NCI-H146 (cell line): Measurements from ENCODE around the gene CENPP.
A peak's percentile ranks its signal among the peaks of the same experiment; 100 is the strongest.

ENCODE experiments used
- DNase-seq: peaks from one replicate; lab custom pipeline; 2025; lab: John Stamatoyannopoulos, UW

CENPP gene

GRCh38 chr9:92599938-92600461, 274.2 kb downstream of the CENPP start:
- DNase-seq = no peak

DNA sequence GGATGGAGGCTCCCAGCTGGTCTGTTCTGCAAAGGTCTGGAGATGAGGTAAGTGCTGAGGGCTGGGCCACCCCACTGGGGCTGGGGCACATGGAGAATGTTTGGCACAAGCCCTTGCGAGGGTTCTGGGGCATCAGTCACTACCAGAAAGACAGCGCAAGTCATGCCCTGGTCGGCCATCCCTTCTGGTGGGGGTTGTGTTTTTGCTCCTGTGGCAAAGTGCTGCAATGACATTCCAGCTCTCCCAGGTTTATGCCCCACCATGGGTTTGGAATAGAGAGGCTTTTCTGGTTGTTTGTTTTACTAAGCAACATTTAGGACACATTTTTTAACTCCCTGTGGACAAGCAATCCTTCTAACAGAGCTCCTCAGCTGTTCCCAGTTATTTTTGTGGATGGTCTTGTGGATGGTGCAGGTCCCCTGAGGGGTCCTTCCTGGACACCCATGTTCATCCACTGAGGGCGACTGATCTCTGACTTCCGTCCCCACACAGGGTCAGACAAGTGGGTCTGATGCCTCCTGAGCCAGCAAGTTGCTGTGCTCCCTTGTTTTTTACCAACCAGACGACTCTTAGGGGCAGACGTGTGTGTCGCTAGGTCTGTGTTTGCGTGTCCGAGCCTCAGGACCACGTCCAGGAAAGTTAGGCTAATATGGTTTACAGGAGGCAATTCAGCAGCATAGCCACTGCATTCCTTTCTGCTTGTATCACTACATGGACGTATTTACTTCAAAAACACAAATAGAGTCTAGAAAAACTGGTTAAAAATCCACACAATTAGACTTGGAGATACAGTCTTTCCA, 274.9 kb downstream of the CENPP start:
- DNase-seq = no peak

- no peak for DNase-seq
These were observed 275.7 kb downstream of the CENPP start for GRCh38 chr9:92601451-92601850.

DNA sequence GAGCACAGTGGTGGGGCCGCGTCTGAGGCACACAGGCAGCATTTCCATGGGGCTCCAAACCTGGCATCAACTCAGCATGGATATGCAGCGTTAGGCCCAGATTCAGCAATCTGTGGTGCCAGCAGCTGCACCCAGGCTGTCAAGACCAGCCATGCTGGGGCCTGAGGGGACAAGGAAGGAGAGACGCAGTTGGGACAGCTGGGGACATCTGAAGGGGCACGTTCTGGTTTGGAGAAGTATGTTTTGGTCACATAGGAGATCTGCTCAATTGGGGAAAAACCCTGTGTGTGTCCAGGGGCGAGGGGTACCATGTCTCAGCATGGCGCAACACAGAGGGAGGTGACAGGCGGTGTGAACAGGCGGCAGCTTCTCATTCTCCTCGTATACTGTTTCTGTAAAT, 276.7 kb downstream of the CENPP start:
- no peak for DNase-seq

- no peak for DNase-seq
These were observed 277.3 kb downstream of the CENPP start for GRCh38 chr9:92603100-92603499.

- DNase-seq = no peak
These were observed 278.2 kb downstream of the CENPP start for GRCh38 chr9:92603990-92604389.

DNA sequence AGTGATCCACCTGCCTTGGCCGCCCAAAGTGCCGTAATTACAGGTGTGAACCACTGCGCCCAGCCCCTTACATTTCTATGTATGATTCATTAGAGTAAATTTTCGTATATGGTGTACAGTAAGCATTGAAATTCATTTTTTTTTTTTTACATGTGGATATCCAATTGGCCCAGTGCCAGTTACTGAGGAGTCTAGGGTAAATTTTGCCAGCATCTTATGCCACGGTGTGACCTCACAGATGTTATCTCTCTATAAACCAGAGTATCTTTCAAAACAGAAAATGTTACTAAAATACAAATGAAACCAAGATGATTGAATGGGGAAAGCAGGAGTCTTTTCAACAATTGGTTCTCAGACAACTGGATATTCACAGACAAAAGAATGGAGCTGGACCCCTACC, 279.5 kb downstream of the CENPP start:
- DNase-seq = no peak

- no peak for DNase-seq
These were observed 281.3 kb downstream of the CENPP start for GRCh38 chr9:92607088-92607487.

DNA sequence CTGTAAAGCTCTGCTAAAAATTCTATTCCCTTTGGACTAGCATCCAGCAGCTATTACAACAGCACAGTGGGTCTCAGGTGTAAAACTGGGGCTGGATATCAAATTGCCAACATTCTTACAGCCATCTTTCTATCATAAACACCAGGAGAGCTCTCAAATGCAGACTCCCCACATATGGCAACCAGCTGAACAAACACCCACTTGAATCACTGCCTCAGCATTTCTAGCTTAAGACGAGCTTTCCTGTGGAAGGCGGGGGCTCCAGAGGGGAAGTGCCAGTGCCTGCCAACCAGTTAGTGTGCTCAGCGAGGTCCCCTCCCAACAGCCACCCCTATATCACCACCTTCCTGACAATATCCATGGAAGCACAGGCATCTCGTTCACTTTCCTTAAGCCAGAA, 282.0 kb downstream of the CENPP start:
- DNase-seq = peak; percentile 25

DNA sequence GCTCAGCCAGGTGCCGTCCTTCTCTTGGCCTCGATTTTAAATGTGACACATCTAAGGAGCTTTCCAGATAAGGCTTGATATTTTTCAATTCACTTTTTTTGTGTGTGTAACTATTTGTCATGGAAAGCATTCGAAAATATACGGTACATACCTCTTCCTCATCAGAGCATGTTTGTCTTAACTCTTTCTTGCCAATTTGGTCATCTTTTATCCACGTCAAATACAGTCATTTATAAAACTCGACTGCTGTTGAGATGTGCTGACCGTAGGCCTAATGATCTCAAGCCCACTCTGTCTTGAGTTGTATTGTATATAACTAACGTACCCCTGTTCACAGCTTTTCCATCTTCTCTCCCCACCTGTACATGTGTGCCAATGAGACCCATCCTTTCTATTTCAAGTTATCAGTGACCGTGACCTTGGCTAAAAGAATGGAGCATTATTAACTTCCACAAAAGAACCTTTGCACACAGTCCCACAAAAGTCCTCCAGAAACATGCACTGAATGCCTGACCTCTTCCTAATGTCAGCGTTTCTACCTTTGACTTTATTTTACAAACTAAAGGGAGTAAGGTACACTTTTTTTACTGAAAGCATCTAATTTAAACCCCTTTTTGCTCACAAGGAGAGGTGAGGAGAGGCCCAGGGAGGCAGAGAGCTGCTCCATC, 282.6 kb downstream of the CENPP start:
- DNase-seq = no peak

DNA sequence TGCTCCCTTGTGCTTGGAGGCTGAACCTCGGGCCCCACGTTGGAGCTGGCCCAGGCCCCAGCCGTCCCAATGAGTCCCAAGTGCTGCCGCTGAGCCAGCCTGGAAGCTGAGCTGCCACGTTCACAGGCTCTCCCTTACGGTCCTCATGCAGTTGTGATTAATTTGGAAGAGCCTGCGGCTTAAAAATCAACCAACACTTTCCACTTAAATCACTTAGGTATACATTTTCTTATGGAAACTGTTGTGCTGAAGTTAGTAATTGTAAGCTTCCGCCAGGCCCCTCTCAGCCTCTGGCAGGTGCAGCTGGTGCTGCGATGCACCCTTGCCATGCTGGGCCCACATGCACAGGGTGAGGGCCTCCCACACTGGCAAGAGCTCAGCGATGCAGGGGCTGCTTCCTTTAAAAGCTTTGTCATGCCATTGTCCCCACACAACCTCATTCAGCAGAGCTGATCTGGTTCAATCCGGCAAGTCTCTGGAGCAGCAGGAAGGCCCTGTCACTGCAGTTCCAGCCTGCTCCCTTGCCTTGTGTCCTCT, 283.2 kb downstream of the CENPP start:
- DNase-seq = no peak

GRCh38 chr9:92610470-92611420, 285.0 kb downstream of the CENPP start:
- DNase-seq = no peak

GRCh38 chr9:92611621-92612285, 286.0 kb downstream of the CENPP start:
- no peak for DNase-seq

DNA sequence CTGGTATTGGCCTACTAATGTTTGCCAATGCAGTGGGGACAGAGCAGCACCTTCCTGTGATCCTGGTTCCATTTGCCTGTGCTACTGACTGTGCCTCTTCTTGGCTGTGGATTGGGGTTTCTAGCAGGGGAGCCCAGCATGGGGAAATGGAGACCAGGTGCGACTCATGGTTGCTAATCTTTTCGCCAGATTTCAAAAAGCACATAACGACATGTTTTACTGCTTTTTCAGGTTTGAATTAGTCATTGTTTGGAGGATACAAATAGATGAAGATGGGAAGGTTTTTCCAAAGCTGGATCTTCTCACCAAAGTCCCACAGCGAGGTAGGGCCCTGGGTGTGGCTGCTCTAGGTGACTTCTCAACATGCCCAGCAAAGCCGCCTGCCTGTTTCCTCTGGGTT, 286.5 kb downstream of the CENPP start:
- no peak for DNase-seq

DNA sequence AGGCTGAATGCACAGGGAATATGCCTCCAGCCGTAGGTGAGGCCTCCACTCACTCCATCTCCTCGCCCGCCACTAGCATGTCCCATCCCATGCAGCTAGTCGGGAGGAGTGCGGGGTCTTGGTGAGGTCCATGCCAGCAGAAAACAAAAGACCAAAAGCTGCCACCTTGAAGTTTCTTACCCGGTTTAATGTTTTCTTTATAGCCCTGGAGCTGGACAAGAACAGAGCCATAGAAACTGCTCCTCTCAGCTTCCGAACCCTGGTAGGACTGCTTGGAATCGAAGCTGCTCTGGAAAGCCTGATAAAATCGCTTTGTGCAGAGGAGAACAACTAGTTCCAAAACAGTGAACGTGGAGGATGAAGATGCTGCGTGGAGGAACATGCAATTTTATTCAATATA, 287.1 kb downstream of the CENPP start:
- DNase-seq = no peak

DNA sequence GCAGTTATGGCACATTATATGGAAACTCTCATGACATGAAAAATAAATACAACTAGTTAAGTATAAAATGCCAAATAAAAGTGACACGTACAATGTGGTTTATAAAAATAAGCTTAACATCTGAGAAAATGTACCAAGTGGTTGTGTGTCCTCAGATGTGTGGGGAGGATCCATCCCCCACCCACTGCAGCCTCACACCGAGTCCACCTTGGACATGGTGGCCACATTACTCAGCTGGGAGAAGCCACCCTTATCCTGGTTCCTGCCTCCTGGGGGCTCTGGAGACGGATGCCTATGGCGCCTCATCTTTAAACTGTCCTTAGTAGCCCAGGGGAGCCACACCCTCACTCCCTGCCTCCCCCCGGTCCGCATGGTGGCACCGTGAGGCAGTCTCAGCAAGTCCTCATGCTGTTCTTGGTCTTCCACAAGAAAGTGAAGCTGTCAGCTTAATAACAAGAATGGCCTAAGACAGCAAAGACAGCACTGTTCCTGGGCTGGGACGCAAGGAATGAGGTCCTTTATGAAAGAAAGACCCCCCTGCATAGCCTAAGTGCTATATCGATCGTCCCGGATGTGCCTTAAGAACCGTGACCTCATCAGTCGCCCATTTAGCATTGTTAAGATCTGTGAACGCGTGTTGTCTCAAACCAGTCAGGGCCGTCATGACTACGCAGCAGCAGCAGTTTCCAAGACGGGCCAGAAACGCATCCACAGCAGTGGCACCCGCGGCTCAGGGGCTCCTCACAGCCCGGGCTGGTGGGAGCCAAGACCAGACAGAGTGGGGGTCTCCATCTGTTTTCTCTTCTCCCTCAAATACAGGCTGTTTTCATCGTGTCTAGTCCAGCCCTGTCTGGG, 287.7 kb downstream of the CENPP start:
- no peak for DNase-seq

DNA sequence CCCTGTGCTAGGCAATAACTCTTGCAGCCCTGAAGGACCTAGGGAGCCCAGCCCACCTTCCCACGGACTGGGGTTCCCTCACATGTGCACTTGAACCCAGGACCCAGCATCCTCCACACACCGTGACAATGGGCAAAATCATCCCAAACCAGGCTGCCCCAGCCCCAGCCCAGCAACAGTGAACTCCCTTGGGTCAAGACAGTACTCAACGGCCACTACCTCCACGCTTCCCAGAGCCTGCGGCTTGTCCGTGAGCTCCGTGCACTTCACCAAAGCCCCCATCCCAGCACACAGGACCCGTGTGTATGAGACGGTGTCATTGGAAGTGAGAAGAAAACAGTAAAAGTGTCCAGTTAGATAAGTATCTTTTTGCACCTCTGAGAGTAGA, 288.4 kb downstream of the CENPP start:
- DNase-seq = no peak

- DNase-seq = no peak
These were observed 289.2 kb downstream of the CENPP start for GRCh38 chr9:92614763-92615461.

DNA sequence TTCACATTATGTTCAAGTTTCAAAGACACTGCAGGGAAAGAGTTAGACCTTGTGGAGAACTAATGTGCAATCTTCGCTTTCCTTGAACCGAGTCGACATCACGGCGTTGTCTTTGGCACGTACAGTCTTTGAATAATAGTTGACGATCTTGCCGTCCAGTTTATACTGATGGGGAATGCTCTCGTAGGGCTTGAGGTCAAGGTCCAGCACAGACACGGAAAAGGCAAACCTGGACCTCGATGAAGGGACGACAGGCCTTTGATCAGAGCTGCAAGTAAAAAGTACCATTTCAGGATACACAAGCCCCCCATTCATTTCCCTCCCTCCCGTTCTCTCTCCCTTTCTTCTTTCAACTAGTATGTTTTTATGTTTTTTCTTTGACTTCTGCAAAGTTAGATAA, 290.0 kb downstream of the CENPP start:
- no peak for DNase-seq

GRCh38 chr9:92616199-92616641, 290.5 kb downstream of the CENPP start:
- no peak for DNase-seq
